Stimulated activated CD4-positive, alpha-beta T cell treated with anti-CD3 and anti-CD28 coated beads, TNF-alpha, amount 100 ng/mL, for 48 hours (primary cell): ENCODE results near the gene XRCC1.

Source experiments
- DNase-seq, 3 donors: peaks; one replicate each; pipeline ENCODE4 v3.0.0-alpha.2; 2020; ENCODE audit warnings: low read depth in 3 of 3

The XRCC1 gene, protein sequence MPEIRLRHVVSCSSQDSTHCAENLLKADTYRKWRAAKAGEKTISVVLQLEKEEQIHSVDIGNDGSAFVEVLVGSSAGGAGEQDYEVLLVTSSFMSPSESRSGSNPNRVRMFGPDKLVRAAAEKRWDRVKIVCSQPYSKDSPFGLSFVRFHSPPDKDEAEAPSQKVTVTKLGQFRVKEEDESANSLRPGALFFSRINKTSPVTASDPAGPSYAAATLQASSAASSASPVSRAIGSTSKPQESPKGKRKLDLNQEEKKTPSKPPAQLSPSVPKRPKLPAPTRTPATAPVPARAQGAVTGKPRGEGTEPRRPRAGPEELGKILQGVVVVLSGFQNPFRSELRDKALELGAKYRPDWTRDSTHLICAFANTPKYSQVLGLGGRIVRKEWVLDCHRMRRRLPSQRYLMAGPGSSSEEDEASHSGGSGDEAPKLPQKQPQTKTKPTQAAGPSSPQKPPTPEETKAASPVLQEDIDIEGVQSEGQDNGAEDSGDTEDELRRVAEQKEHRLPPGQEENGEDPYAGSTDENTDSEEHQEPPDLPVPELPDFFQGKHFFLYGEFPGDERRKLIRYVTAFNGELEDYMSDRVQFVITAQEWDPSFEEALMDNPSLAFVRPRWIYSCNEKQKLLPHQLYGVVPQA

GRCh38 chr19:43575156-43575950 is at the start of gene XRCC1, which contains the start of gene PINLYP:
Gene XRCC1, minus strand, starts transcription at chr19:43575527. Its CDS starts 69 bp downstream, at chr19:43575458.
Gene PINLYP, plus strand, starts transcription at chr19:43575801. Its CDS starts 1,391 bp downstream, at chr19:43577192.
- peak; percentile 92 to 97 (median 95) for DNase-seq

GRCh38 chr19:43624933-43625332 is 49.6 kb upstream of the XRCC1 start:
- peak; percentile 74 to 89 (median 85) for DNase-seq

GRCh38 chr19:43623889-43624670 is 48.8 kb upstream of the XRCC1 start:
- no peak for DNase-seq

DNA sequence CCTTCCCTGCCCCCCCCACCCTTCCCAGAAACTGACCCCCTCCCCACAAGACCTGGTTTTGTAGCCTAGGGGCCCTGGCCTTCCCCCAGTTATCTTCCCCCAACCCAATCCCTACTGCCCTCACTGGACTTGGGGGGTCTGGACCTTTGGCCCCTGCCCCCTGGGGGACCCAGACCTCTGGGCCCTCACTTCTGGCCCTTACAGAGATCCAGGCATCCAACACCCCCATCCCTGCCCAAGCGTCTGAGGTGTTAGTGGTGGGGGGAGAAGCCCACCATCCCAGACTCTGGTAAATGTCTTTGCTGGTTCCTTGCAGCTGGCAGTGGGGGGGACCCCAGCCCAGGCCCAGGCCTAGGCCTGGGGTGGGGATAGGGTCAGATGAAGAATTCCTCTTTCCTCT is 47.6 kb upstream of the XRCC1 start:
- DNase-seq: no peak

- DNase-seq: no peak
Measured at GRCh38 chr19:43622070-43622469, 46.7 kb upstream of the XRCC1 start.

GRCh38 chr19:43620061-43621001 is 45.0 kb upstream of the XRCC1 start:
- DNase-seq: peak in 2 of 3 donors; percentile 78 to 80

GRCh38 chr19:43619262-43620060 is 44.1 kb upstream of the XRCC1 start, which contains the start of gene ZNF428:
Gene ZNF428, minus strand, starts transcription at chr19:43619629. Its CDS starts 5,325 bp downstream, at chr19:43614304.
- peak; percentile 77 to 85 (median 79) for DNase-seq

DNA sequence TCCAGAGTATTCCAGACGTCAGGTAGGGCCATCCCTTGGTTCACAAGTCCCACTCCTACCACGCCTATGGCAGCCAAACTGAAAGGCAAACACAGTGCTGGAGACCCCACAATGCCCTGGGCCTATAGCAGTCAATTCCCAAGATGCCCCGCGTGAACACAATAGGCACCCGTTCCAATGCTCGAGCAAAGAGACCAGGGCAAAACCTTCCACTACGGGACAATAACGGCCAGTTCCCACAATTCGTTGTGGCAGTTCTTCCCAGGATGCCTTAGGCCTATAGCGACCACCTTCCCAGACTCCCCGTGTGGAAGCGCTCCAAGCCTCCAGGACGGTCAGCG is 43.6 kb upstream of the XRCC1 start:
- peak in 2 of 3 donors; percentile 38 to 43 for DNase-seq

DNA sequence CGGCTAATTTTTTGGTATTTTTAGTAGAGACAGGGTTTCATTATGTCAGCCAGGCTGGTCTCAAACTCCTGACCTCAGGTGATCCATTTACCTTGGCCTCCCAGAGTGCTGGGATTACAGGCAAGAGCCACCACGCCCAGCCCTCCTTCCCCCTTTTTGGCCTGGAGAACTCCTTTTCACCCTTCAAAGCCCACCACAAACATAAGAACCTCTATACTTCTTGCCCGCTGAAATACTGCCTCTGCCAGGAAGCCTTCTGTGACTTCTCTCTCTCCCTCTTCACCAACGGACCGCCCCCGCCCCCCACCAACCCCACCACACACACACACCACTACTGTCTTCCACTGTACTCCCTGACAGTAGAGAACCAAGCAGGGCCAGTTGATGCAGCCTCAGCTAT is 41.6 kb upstream of the XRCC1 start:
- no peak for DNase-seq

DNA sequence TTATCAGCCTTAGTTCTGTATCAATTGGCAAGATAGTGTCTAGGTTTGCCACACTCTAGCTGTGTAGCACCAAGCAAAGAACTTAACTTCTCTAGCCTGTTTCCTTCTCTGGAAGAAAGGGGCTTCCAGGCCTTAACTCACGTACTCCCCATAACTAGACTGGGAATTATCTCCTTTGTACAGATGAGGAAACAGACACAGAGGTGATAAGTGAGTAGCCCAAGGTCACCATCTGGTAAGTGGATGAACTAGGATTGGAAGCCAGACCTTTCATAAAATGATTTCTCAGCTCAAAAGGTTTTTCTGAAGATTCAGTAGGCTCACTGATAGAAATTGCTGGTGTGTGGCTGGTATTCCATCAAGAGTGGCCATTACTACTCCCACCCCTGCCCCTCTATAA is 41.0 kb upstream of the XRCC1 start:
- no peak for DNase-seq

GRCh38 chr19:43612374-43612773 is 37.0 kb upstream of the XRCC1 start:
- DNase-seq: no peak

DNA sequence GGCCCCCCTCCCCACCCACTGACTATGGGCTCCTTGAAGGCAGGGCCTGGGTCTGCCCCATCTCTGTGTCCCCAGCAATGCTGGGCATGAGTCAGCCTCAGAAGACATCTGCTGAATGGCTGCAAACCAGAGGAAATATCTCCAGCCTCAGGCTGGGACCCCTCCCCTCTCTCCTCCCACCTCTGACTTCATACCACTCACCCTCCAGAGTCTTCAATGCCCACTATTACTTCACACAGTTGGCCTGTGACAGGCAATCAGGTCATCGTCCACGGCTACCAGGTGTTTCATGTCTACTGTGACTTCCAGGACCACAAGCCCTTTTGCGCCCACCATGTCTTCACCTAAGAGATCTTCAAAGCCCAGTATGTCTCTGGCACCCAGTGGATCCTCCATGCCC is 36.5 kb upstream of the XRCC1 start, which contains the start of gene SRRM5:
Gene SRRM5 (plus strand): TSS at position 301 of the 400 bp plus-strand sequence. CDS start 34 bp downstream, at position 335.
- no peak for DNase-seq

DNA sequence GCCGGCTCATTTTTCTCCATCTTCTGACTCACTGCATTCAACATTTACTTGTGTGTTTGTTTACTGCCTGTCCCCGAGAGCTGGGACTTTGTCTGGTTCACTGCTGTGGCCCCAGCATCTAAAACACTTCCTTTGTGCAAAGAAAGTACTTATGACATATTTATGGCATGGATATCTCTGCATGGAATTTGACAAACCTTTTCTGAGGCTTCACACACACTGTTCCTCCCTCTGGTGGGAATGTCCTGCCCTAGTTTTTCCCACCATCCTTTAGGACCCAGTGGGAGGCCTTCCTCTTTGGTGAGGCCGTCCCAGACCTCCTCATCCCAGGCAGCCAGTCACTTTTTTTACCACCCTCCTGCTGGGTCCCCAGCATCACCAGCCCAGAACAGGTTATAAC is 35.2 kb upstream of the XRCC1 start:
- no peak for DNase-seq

DNA sequence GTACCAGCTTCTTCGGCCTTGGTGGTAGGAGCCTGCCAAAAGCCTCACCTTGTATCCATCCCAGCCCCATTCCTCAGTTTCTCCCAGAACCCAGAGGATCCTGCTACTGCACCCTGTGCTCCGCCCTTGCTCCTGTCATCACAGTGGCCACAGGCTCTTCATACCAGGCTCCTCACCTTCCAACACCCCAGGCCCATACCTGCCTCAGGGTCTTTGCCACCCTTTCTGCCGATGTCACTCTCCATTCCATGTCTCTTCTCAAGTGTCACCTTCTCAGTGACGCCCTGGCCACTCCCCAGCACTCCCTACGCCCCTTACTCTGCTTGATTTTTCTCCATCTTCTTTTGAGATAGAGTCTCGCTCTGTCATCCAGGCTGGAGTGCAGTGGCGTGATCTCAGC is 34.5 kb upstream of the XRCC1 start:
- DNase-seq: no peak

DNA sequence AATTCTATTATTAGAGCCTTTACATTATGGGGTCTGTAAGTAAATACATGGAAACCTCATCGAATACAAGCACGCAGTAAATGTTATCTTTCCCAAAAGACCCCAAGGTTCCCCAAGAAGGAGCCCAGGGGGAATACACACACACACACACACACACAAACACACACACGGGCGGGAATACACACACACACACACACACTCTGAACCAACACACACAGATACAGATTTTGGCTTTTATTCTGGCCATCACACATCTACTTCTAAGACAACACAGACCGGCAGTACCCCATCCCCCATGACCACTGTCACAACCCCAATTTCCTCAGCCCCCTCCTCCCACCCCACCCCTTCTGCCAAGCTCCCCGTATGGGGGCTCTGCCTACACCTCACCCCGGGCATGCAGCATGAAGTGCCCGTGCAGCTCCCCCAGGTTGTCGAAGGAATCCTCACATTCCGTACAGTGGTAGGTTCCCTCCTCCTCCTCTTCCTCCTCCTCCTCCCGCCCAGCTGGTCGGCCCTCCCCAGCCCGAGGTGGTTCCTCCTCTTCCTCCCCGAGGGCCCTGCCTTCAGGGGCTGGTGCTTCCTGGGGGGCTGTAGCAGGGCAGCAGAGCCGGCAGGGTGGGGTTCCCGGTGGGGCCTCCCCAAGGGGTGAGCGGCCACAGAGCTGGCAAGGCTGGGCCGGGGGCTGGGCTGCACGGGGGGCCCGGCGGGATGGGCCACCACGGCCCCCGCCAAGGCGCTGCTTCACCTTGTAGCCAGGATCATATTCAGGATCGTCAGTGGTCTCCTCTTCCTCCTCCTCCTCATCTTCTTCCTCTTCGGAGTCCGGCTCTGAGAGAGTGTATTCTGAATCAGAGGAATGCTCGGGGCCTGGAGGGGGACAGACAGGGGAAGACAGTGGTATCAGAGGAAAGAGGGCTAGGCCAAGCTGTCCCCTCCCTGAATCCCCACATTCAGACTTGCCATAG is 32.2 kb upstream of the XRCC1 start:
- DNase-seq: no peak

- DNase-seq: no peak
Measured at GRCh38 chr19:43606569-43607229, 31.4 kb upstream of the XRCC1 start.

DNA sequence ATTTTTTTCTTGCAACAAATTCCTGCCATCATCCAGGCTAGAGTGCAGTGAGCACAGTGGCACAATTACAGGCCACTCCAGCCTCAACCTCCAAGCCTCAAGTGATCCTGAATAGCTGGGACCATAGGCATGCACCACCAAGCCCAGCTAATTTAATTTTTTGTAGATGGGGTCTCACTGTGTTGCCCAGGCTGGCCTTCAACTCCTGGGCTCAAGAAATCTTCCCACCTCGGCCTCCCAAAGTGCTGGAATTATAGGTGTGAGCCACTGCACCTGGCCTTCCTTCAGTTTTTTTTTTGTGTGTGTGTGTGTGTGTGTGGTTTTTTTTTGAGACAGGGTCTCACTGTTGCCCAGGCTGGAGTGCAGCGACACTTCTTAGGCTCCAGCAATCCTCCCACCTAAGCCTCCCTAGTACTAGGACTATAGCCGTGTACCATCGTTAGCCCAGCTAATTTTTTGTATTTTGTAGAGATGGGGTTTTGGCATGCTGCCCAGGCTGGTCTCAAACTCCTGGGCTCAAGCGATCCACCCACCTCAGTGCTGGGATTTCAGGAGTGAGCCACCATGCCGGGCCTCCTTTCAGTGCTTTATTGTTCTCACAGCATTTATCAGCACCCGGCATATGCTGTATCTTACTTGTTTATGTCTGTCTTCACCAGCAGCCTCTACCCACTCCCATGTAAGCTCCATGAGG is 30.7 kb upstream of the XRCC1 start:
- DNase-seq: no peak
